ENCODE measurements around the gene MLLT1.

MLLT1 gene

GRCh38 chr19:6274756-6275155, 5.0 kb downstream of the MLLT1 start:
- no peak for DNase-seq

DNA sequence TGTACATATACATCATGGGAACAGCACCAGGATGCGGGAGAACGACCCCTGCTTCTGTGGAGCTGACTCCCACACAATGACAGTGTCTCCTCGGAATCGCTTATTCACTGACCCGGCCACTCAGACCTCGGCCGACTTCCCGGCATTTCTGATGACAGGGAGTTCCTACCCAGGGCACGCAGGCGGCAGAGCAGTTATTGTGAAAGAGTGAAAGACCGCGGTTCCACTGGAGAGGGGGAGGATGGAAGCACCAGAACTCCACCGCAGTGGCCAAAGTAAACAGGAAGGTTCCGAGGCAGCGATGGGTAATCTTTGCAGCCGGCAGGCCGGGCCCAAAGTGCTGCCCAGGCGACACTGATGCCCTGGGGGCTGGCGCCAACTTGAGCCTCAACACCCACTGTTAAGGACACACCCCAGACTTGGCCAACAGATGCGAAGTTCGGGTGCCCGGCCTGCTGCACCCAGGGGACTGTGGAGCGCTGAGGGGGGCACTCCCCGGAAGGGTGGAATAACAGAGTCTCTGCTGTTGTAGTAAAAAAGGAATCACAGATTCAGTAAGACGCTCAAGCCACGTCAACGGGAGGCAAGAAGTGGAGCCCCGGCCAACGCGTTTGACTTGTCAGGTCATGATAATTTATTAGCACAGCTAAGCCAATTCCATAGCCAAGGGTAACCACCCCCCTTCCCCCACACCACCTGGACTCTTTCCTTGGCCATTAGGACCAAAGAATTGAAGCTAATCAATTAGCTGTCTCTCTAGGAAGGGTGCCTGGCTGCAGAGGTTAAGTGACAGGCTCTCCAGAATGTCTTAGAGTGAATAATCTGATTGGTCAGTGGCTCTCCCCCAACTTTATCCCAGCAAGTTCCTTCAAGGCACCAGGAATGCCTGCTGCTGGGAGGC, 5.8 kb downstream of the MLLT1 start:
- DNase-seq: no peak

DNA sequence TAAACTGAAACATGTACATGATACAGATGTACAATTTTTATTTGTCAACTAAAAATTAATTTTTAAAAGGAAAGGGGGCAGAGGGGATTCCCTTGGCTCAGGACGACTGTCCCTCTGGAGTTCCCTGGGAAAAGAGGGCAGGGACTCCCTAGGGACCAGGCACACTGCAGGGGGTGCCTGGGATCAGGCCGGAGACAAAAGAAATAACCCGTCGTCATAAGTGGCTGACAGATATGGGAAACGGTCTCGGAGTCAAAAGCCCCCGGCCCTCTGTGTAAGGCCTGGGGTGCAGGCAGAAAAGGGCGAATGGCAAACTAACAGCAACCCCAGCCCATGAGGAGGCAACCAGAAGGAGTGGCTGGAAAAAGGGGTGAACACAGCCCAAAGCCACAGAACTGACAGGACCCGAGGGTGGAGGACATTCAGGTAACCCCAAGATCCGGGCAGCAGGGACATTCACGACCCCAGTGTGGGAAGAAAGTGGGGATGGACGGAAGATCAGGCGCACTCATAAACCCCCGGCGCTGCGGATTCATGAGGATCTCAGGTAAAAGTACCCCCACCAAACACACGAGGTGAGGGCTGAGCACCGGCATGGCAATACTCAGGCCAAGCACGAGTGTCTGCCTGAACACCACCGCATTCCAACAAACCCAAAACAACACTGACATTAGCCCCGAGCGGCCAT, 6.7 kb downstream of the MLLT1 start:
- no peak for DNase-seq

DNA sequence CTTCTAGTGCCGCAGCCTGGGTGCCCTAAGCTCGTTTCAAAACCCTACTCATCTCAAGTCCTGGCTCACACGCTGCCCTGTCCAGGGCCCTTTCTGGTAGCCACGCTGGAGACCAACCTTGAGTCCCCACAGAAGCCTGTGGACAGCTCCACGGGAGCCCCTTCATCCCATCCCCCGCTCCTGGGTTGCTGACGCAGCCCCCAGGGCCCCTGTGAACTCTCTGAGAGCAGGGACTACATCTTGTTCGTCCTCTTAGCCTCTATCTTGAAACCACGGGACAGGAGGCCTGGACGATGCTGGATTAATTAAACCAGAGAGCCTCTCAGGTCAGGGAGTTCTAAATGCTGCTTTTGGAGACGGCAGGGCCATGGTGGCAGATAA, 7.4 kb downstream of the MLLT1 start:
- DNase-seq: no peak

GRCh38 chr19:6271721-6272410, 7.9 kb downstream of the MLLT1 start:
- no peak for DNase-seq

- DNase-seq: no peak
These were observed 8.5 kb downstream of the MLLT1 start for GRCh38 chr19:6271251-6271650.

DNA sequence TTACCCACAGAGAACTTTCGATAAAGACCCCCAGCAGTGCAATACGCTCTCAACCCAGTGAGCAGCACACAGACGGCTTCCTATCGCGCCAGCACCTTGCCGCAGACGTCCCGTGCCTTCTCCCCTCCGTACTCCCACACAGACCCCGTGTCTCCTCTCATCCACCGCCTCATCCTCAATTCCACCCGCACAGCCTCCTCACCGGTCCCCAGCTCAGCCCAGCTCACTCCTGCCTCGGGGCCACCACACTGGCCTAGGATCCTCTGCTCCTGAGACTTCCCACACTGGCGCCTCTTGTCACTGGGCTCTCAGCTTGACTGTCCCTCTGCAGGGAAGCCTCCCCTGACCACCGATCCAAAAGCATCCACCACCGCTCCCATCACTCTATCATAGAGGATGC, 9.0 kb downstream of the MLLT1 start:
- no peak for DNase-seq

GRCh38 chr19:6270076-6270745, 9.6 kb downstream of the MLLT1 start:
- no peak for DNase-seq

DNA sequence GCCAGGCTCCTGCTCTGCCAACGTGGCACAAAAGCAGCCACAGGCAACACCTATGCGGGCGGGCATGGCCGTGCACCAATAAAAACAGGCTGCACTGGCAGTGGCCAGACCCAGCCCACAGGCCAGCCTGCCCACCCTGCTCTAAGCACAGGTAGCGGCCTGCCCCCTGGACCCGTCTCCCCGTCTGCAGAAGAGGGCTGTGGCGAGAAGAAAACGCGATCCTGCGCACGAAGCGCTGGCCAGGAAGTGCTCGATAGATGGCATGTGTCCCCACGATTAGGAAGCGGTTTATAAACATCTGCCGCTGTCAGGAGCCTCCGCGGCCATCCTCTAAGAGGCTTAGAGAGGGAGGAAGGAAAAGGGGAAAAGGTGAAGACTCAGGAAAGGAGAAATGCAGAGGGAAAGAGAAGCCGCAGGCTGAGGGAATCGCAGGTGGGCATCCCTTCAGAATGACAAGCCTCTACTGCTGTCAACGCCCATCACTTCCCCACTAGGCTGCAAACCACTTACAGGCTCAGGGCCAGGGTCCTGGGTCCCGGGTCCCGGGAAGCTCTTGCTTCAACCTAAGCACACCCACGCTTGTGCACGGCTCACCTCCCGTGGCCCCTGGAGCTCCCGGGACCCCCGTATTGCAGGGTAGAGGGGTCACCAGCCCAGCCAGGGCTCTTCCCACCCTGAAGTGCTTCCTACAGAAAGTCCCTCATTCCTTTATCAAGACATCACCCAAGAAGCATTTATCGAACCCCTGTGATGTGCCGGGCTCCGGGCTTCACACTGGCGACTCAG, 10.5 kb downstream of the MLLT1 start:
- no peak for DNase-seq

- no peak for DNase-seq
These were observed 11.4 kb downstream of the MLLT1 start for GRCh38 chr19:6268382-6268771.

GRCh38 chr19:6267552-6268381, 12.0 kb downstream of the MLLT1 start:
- no peak for DNase-seq

DNA sequence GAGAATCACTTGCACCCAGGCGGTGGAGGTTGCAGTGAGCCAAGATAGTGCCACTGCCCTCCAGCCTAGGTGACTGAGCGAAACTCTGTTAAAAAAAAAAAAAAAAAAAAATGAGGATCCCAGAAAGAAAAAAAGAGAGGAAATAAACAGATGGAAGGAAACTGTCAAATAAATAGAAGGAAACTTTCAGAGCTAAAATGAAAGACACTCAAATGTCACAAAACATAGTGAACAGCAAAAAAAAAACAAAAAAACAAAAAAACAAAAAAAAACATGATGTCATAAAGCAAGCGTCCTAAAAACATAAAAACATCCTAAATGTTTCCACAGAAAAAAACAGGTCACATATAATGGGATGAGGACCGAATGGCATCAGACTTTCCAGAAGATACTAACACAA, 15.0 kb downstream of the MLLT1 start:
- no peak for DNase-seq

GRCh38 chr19:6263735-6264444, 15.9 kb downstream of the MLLT1 start:
- DNase-seq: no peak

DNA sequence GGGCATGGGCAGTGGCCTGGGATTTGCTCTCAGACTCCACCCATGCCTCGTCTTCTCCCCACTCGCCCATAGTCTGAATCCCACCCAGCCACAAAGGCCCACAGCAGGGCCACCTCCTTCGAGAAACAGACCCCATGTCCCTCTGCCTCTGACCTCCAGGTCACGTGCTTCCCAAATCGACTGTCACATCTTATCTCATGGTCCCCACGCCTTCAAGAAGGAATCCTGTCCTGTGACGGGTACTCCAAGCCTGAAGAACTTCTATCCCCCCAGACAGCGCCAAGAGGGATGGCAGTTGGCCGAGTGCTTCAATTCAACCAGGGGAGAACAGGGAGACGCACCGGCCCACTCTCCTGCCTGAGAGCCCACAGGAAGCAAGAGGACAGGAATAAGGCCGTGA, 16.5 kb downstream of the MLLT1 start:
- DNase-seq: no peak

DNA sequence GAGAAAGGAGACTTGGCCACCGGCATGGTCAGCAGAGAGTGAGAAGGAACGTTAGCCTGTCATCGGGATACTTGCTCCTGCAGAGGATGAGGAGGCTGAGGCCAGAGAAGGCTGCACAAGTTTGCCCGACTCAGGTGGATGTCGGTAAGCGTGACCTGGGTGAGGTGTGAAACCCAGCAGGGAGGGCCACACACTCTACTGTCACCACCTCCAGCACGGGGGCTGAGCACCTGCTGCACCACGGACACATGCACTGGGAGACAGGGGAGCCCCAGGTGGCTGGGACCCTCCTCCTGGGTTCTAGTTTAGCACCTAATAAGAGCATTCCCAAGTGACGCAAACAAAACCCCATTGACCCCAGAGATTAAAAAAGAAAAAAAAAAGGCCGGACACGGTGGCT, 17.3 kb downstream of the MLLT1 start:
- DNase-seq: no peak

DNA sequence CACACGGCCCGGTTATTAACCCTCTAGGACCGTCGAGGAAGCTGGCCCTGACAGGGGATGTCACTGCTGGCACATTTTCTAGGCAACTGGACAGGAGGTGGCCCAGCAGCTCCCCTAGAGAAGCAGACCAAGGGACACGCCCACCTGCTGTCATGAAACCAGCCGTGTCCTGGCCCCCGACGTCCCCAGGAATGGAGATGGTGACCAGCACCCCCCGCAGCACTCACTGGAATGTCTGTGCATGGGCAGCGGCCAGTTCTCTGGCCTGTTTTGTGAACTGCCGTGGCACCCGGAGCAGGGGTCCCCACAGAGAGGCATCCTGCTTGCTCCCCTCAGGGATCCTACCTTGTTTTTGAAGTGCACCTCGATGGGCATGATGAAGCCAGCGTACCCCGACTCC, 17.9 kb downstream of the MLLT1 start:
- no peak for DNase-seq

- peak; percentile 42 for DNase-seq
These were observed 18.7 kb downstream of the MLLT1 start for GRCh38 chr19:6260912-6261650.

DNA sequence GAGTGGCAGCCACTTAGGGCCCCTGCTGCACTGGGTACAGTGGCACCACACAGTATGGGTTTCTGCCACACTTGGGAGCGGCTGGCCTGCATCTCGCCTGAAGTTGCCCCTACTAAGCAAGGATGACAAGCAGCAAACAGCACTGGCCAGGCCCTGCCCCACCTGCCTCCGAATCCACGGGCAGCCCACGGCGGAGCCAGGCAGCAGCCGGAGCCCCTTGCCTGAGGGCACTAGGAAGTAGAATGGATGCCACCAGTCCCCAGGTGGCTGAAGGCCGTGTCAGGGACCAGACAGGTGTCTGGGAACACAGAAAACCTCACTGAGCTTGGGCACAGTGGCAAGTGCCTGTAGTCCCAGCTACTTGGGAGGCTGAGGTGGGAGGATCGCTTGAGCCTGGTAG, 19.4 kb downstream of the MLLT1 start:
- no peak for DNase-seq

DNA sequence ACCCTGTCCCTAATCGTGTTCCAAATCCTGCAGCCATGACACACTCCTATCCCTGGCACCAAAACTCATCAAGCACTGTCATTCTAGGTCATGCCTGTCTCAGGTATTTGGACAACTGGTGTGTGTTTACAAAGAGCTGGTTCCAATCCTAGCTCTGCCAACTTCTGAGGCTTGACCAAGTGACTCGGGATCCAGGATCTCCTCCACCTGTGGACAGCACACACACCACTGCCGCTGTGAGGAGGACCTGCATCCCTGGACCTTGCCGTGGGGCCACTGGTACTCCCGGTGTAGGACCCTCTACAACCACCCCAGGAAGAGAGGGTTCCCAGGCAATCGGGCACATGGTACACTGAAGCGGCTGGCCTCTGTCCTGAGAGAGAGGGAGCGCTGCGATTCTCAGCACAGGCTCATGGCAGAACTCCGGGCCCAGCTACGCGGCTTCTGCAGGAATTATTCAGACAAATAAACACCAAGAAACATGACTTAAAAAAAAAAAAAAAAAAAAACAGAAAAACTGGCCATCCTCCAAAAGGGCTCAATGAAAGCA, 20.4 kb downstream of the MLLT1 start:
- DNase-seq: no peak

GRCh38 chr19:6258812-6259311, 20.9 kb downstream of the MLLT1 start:
- no peak for DNase-seq
